ENCODE results near the gene SFMBT1. TPM values are rescaled to one million over a fixed set of nuclear protein-coding genes. Genes with fewer than 3 reads are reported as not detected.

SFMBT1 gene
- total RNA-seq (2013): 3.1 TPM
- polyA plus RNA-seq: 1 to 10 TPM in 1 of 3 donors, under 1 TPM in 2; 0.61 to 2.7 (median 0.91) TPM
- polyA minus RNA-seq: 2.5 and 2.8 TPM in 2 replicates
- 2.5 to 13.2 (median 6.3) reads per million in 11 experiments for total RNA-seq

DNA sequence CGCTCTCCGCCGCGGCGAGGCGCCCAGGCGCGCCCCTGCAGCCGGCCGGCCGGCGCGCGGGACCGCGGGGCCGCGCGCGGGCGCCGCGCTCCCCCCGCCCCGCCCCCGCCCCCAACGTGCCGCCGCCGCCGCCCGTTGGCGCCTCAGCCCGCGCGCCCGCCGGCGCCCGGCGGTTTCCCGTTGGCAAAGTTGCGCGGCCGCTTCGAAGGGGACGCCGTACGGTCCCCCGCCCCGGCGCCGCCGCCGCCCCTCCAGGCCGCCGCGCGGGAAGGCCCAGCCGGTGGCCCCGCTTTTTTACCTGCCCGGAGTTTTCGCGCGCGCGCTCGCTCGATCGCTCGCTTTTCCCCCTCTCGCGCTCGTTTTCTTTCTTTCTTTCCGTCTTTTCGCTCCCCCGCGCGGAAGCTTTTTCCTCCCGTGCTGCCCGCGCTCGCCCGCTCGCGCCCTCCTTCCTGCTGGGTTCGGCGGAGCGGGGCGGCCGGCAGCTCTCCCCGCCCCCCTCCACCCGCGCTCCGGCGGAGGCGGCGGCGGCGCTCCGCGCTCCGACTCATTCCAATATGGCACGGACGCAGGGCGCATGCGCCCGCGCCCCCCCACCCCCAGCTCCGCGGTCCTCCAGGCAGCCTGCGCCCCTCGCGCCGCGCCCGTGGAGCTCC, at the start of gene SFMBT1:
SFMBT1 (minus strand) TSS at position 556 of the 653 bp plus-strand sequence. CDS start 76,945 bp downstream, outside the sequence.
- H3K9me3 Mint-ChIP-seq: peaks cover 0 to 6% (median 2%) of the 10 kb centered on the region in 7 donors
- TF ChIP-seq, protein P1, sequence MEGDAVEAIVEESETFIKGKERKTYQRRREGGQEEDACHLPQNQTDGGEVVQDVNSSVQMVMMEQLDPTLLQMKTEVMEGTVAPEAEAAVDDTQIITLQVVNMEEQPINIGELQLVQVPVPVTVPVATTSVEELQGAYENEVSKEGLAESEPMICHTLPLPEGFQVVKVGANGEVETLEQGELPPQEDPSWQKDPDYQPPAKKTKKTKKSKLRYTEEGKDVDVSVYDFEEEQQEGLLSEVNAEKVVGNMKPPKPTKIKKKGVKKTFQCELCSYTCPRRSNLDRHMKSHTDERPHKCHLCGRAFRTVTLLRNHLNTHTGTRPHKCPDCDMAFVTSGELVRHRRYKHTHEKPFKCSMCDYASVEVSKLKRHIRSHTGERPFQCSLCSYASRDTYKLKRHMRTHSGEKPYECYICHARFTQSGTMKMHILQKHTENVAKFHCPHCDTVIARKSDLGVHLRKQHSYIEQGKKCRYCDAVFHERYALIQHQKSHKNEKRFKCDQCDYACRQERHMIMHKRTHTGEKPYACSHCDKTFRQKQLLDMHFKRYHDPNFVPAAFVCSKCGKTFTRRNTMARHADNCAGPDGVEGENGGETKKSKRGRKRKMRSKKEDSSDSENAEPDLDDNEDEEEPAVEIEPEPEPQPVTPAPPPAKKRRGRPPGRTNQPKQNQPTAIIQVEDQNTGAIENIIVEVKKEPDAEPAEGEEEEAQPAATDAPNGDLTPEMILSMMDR (IDR thresholded peaks at IDR 0.05): no peak
- H3K36me3 Mint-ChIP-seq: peaks cover 2 to 6% of the 10 kb centered on the region in 2 donors
- H3K4me1 Mint-ChIP-seq: peaks cover 15% of the 10 kb centered on the region
- Histone ChIP-seq H3K9me3 (replicated peaks in 1 of 2; ENCODE audit: control insufficient read depth in 1 of 2, insufficient read depth in 1 of 2, low read length in 2 of 2) (no peaks in the 10 kb centered on the region), H3K4me3 (replicated peaks in 1 of 3; ENCODE audit: low read depth in 2 of 3, low read length in 3 of 3) (peak within 1 kb of the TSS; percentile 77 to 93 (median 91)), H2AFZ (ENCODE audit: insufficient read depth, low read depth, low read length, poor library complexity, severe bottlenecking) (peak within 1 kb of the TSS; percentile 92), H3K27me3 (ENCODE audit: control insufficient read depth in 2 of 2, insufficient read depth in 2 of 2, low read length in 2 of 2) (peaks cover 12 to 41% of the 10 kb centered on the region in 2 donors), H3K4me2 (replicated peaks; ENCODE audit: extremely low read depth, low read length, poor library complexity, severe bottlenecking) (peak within 1 kb of the TSS; percentile 91), H3K36me3 (replicated peaks in 1 of 2; ENCODE audit: control insufficient read depth in 1 of 2, insufficient read depth in 2 of 2, low read length in 2 of 2) (no peaks in the 10 kb centered on the region), H3K79me2 (ENCODE audit: insufficient read depth, low read length) (peaks cover 28% of the 10 kb centered on the region), H3K9ac (ENCODE audit: insufficient read depth, low read length, poor library complexity, severe bottlenecking) (peak within 1 kb of the TSS; percentile 70), H4K20me1 (ENCODE audit: insufficient read depth, low read length) (no peaks in the 10 kb centered on the region), H3K27ac (ENCODE audit: low read depth in 1 of 2, low read length in 2 of 2) (peak within 1 kb of the TSS; percentile 46 to 76), H3K4me1 (ENCODE audit: control insufficient read depth in 1 of 2, insufficient read depth in 2 of 2, low read length in 2 of 2) (peaks cover 12 to 23% of the 10 kb centered on the region in 2 donors)
- under 1% methylated on average over 99 of the region's 117 CpGs for WGBS (ENCODE audit: insufficient coverage)
- DNase-seq: peak; percentile 58 to 64 (median 60)
- peak within 1 kb of the TSS in 6 of 7 donors; percentile 65 to 87 (median 82) for H3K27ac Mint-ChIP-seq
- peaks cover 30 to 53% (median 51%) of the 10 kb centered on the region in 3 donors for H3K27me3 Mint-ChIP-seq (ENCODE audit: low read depth in 3 of 3)
- peak within 1 kb of the TSS; percentile 93 to 97 for H3K4me3 Mint-ChIP-seq
- intact Hi-C loops (cut with micrococcal nuclease): no loop called here

DNA sequence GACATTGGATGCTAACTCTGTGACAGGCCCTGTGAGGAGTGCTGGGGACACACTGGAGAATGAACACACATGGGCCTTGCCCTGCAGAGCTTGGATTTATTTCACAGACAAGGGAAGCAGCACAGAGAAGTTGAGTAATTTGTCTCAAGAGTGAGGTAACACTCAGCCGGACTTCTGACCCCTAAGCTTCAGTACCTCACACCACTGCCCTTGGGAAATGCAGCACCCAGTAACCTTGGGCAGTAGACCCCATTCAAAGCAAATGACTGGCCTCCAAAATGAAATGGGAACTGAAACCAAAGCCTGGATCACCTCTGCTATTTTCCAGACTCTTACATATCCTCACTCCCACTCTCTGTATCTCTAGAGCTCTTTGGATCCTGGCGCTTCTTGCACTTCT, 47.1 kb upstream of the SFMBT1 start:
- H3K4me3 Mint-ChIP-seq: no peak overlapping the region
- Histone ChIP-seq H2AFZ (ENCODE audit: insufficient read depth, low read depth, low read length, poor library complexity, severe bottlenecking) (no peak overlapping the region), H3K79me2 (ENCODE audit: insufficient read depth, low read length) (no peaks in the 10 kb centered on the region), H3K36me3 (replicated peaks in 1 of 2; ENCODE audit: control insufficient read depth in 1 of 2, insufficient read depth in 2 of 2, low read length in 2 of 2) (peaks cover 26 to 86% of the 10 kb centered on the region in 2 donors), H3K4me1 (ENCODE audit: control insufficient read depth in 1 of 2, insufficient read depth in 2 of 2, low read length in 2 of 2) (peaks cover 17 to 22% of the 10 kb centered on the region in 2 donors), H3K9ac (ENCODE audit: insufficient read depth, low read length, poor library complexity, severe bottlenecking) (peak overlapping the region; percentile 41), H4K20me1 (ENCODE audit: insufficient read depth, low read length) (no peaks in the 10 kb centered on the region), H3K4me2 (replicated peaks; ENCODE audit: extremely low read depth, low read length, poor library complexity, severe bottlenecking) (no peak overlapping the region), H3K9me3 (replicated peaks in 1 of 2; ENCODE audit: control insufficient read depth in 1 of 2, insufficient read depth in 1 of 2, low read length in 2 of 2) (no peaks in the 10 kb centered on the region), H3K4me3 (replicated peaks in 1 of 3; ENCODE audit: low read depth in 2 of 3, low read length in 3 of 3) (no peak overlapping the region), H3K27me3 (ENCODE audit: control insufficient read depth in 2 of 2, insufficient read depth in 2 of 2, low read length in 2 of 2) (no peaks in the 10 kb centered on the region), H3K27ac (ENCODE audit: low read depth in 1 of 2, low read length in 2 of 2) (peak overlapping the region in 1 of 2 donors; percentile 46)
- H3K36me3 Mint-ChIP-seq: peaks cover 52 to 86% of the 10 kb centered on the region in 2 donors
- 39% methylated on average over 2 of the region's 2 CpGs for WGBS (ENCODE audit: insufficient coverage)
- H3K9me3 Mint-ChIP-seq: no peaks in the 10 kb centered on the region
- H3K27ac Mint-ChIP-seq: peak overlapping the region; percentile 12 to 85 (median 61)
- TF ChIP-seq, protein P1 (IDR thresholded peaks at IDR 0.05): no peak
- intact Hi-C loops (cut with micrococcal nuclease): no loop called here
- DNase-seq: peak; percentile 30 to 68 (median 60)
- H3K27me3 Mint-ChIP-seq (ENCODE audit: low read depth in 3 of 3): no peaks in the 10 kb centered on the region
- peaks cover 16% of the 10 kb centered on the region for H3K4me1 Mint-ChIP-seq
